ENCODE results near the gene STX19. TPM values are rescaled to one million over a fixed set of nuclear protein-coding genes. Genes with fewer than 3 reads are reported as not detected.
"Not testable (repeated sequence)": the region's sequence is repeated elsewhere in the genome, so short reads cannot be mapped to it uniquely, and the experiment has no call there.

The STX19 gene
- total and polyA plus RNA-seq, 2 donors (not counting 1 experiment from before 2014, with no cell fraction given), result not detected

DNA sequence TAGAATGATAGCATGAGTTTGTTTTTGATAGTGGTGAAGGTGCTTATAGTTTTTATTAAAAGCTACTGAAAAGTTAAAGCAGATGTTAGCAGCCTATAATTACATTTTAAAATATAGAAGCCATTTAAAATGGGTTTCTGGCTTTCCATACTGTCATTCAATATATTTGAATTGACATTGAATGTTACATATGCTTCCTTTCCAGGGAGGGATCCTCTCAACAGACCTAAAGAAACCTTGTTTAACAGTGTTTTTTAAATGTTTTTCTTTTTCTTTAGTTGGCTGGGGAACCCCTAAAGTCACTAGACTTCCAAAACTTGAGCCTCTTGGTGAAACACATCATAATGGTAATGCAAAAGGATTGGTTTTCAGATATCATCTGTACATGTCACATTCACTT is 22.1 kb upstream of the STX19 start:
- Histone ChIP-seq H3K9ac (ENCODE audit: insufficient read depth, low read length) (no peak overlapping the region), H3K9me3 (ENCODE audit: control insufficient read depth, insufficient read depth, low read depth, low read length) (no peaks in the 10 kb centered on the region), H3K36me3 (ENCODE audit: control insufficient read depth, insufficient read depth, low read length) (no peaks in the 10 kb centered on the region), H4K20me1 (ENCODE audit: control insufficient read depth, extremely low read depth, insufficient read depth, low read length) (no peaks in the 10 kb centered on the region), H3K4me2 (ENCODE audit: extremely low read depth, insufficient read depth, low read length) (no peak overlapping the region), H3K27me3 (ENCODE audit: control insufficient read depth, insufficient read depth, low read length) (no peaks in the 10 kb centered on the region), H2AFZ (ENCODE audit: low read length) (no peak overlapping the region), H3K4me1 (ENCODE audit: control insufficient read depth, extremely low read depth, insufficient read depth, low read length) (no peaks in the 10 kb centered on the region), H3K79me2 (ENCODE audit: control insufficient read depth, insufficient read depth, low read length) (no peaks in the 10 kb centered on the region), H3K4me3 (replicated peaks in 1 of 4; ENCODE audit: control extremely low read depth in 1 of 4, insufficient read depth in 1 of 4, low read depth in 3 of 4, low read length in 4 of 4) (no peak overlapping the region), H3K27ac (ENCODE audit: insufficient read depth, low read length) (no peak overlapping the region)
- no peak for TF ChIP-seq EZH2 (IDR thresholded peaks at IDR 0.05; ENCODE audit: low read length, missing control alignments)
- TF ChIP-seq, protein P1, sequence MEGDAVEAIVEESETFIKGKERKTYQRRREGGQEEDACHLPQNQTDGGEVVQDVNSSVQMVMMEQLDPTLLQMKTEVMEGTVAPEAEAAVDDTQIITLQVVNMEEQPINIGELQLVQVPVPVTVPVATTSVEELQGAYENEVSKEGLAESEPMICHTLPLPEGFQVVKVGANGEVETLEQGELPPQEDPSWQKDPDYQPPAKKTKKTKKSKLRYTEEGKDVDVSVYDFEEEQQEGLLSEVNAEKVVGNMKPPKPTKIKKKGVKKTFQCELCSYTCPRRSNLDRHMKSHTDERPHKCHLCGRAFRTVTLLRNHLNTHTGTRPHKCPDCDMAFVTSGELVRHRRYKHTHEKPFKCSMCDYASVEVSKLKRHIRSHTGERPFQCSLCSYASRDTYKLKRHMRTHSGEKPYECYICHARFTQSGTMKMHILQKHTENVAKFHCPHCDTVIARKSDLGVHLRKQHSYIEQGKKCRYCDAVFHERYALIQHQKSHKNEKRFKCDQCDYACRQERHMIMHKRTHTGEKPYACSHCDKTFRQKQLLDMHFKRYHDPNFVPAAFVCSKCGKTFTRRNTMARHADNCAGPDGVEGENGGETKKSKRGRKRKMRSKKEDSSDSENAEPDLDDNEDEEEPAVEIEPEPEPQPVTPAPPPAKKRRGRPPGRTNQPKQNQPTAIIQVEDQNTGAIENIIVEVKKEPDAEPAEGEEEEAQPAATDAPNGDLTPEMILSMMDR (conservative IDR thresholded peaks at IDR 0.05 in 1 of 2, IDR thresholded peaks at IDR 0.05 in 1 of 2; ENCODE audit: low read depth in 1 of 2, low read length in 2 of 2), result no peak
- DNase-seq (ENCODE audit: low read depth in 2 of 2), result no peak

DNA sequence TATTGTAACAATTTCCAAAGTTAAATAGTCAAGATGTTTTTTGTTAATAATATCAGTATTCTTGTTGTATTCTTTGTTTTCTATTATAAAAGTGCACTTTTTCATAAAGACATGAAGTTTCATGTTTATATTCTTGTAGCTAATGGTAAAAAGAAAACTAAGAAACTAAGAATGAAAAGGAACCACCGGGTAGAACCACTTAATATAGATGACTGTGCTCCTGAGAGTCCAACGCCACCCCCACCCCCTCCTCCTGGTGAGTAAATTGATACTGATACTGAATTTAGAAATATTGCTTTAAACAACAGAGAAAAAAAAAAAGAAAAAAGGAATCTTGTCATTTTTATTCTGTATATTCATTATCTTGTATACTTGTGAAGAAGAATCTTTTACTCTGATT is 20.9 kb upstream of the STX19 start:
- no peaks in the 10 kb centered on the region for H3K9me3 ChIP-seq (ENCODE audit: control insufficient read depth, insufficient read depth, low read depth, low read length)
- H3K27me3 ChIP-seq (ENCODE audit: control insufficient read depth, insufficient read depth, low read length), result no peaks in the 10 kb centered on the region
- H3K4me3 ChIP-seq (replicated peaks in 1 of 4; ENCODE audit: control extremely low read depth in 1 of 4, insufficient read depth in 1 of 4, low read depth in 3 of 4, low read length in 4 of 4), result no peak overlapping the region
- H3K36me3 ChIP-seq (ENCODE audit: control insufficient read depth, insufficient read depth, low read length), result no peaks in the 10 kb centered on the region
- no peaks in the 10 kb centered on the region for H3K79me2 ChIP-seq (ENCODE audit: control insufficient read depth, insufficient read depth, low read length)
- no peak for DNase-seq (ENCODE audit: low read depth in 2 of 2)
- no peaks in the 10 kb centered on the region for H4K20me1 ChIP-seq (ENCODE audit: control insufficient read depth, extremely low read depth, insufficient read depth, low read length)
- no peak overlapping the region for H3K27ac ChIP-seq (ENCODE audit: insufficient read depth, low read length)
- no peak overlapping the region for H3K4me2 ChIP-seq (ENCODE audit: extremely low read depth, insufficient read depth, low read length)
- H3K4me1 ChIP-seq (ENCODE audit: control insufficient read depth, extremely low read depth, insufficient read depth, low read length), result no peaks in the 10 kb centered on the region
- TF ChIP-seq EZH2 (IDR thresholded peaks at IDR 0.05; ENCODE audit: low read length, missing control alignments), result no peak
- TF ChIP-seq, protein P1 (conservative IDR thresholded peaks at IDR 0.05 in 1 of 2, IDR thresholded peaks at IDR 0.05 in 1 of 2; ENCODE audit: low read depth in 1 of 2, low read length in 2 of 2), result no peak
- no peak overlapping the region for H2AFZ ChIP-seq (ENCODE audit: low read length)
- H3K9ac ChIP-seq (ENCODE audit: insufficient read depth, low read length), result no peak overlapping the region

DNA sequence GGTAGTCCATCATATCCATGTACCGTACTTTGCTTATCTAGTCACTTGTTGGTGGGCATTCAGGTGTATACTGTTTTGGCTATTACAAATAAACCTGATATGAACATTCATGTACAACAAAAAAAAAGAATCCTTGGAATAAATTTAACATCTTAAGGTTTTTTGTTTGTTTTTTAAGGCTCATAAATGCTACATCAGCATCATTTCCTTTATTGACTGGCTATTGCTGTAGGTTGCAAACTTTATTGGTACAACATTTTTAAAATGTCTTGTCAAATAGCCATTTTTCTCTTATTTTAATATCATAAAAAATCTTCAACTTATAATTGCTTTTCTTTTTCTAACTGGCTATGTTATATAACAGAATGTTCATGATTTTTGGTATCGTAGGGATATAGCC is 18.1 kb upstream of the STX19 start:
- no peaks in the 10 kb centered on the region for H3K27me3 ChIP-seq (ENCODE audit: control insufficient read depth, insufficient read depth, low read length)
- no peaks in the 10 kb centered on the region for H3K36me3 ChIP-seq (ENCODE audit: control insufficient read depth, insufficient read depth, low read length)
- H3K9ac ChIP-seq (ENCODE audit: insufficient read depth, low read length), result no peak overlapping the region
- DNase-seq (ENCODE audit: low read depth in 2 of 2), result no peak
- no peaks in the 10 kb centered on the region for H4K20me1 ChIP-seq (ENCODE audit: control insufficient read depth, extremely low read depth, insufficient read depth, low read length)
- H2AFZ ChIP-seq (ENCODE audit: low read length), result no peak overlapping the region
- H3K4me3 ChIP-seq (replicated peaks in 1 of 4; ENCODE audit: control extremely low read depth in 1 of 4, insufficient read depth in 1 of 4, low read depth in 3 of 4, low read length in 4 of 4), result no peak overlapping the region
- H3K79me2 ChIP-seq (ENCODE audit: control insufficient read depth, insufficient read depth, low read length), result no peaks in the 10 kb centered on the region
- H3K27ac ChIP-seq (ENCODE audit: insufficient read depth, low read length), result no peak overlapping the region
- H3K4me2 ChIP-seq (ENCODE audit: extremely low read depth, insufficient read depth, low read length), result no peak overlapping the region
- TF ChIP-seq EZH2 (IDR thresholded peaks at IDR 0.05; ENCODE audit: low read length, missing control alignments), result no peak
- TF ChIP-seq, protein P1 (conservative IDR thresholded peaks at IDR 0.05 in 1 of 2, IDR thresholded peaks at IDR 0.05 in 1 of 2; ENCODE audit: low read depth in 1 of 2, low read length in 2 of 2), result no peak
- H3K4me1 ChIP-seq (ENCODE audit: control insufficient read depth, extremely low read depth, insufficient read depth, low read length), result no peaks in the 10 kb centered on the region
- no peaks in the 10 kb centered on the region for H3K9me3 ChIP-seq (ENCODE audit: control insufficient read depth, insufficient read depth, low read depth, low read length)

DNA sequence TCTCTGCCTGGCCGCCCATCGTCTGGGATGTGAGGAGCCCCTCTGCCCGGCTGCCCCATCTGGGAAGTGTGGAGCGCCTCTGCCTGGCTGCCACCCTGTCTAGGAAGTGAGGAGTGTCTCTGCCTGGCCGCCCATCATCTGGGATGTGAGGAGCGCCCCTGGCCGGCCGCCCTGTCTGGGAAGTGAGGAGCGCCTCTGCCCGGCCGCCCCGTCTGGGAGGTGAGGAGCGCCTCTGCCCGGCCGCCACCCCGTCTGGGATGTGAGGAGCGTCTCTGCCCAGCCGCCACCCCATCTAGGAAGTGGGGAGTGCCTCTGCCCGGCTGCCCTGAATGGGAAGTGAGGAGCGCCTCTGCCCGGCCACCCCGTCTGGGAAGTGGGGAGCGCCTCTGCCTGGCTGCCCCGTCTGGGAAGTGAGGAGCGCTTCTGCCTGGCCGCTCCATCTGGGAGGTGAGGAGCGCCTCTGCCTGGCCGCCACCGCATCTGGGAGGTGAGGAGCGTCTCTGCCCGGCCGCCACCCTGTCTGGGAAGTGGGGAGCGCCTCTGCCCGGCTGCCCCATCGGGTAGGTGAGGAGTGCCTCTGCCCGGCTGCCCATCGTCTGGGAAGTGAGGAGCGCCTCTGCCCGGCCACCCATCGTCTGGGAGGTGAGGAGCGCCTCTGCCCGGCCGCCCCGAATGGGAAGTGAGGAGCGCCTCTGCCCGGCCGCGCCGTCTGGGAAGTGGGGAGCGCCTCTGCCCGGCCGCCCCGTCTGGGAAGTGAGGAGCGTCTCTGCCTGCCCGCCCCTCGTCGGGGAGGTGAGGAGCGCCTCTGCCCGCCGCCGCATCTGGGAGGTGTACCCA is 15.9 kb upstream of the STX19 start:
- H3K4me3 ChIP-seq (replicated peaks in 1 of 4; ENCODE audit: control extremely low read depth in 1 of 4, insufficient read depth in 1 of 4, low read depth in 3 of 4, low read length in 4 of 4); H3K36me3 ChIP-seq (ENCODE audit: control insufficient read depth, insufficient read depth, low read length); H3K79me2 ChIP-seq (ENCODE audit: control insufficient read depth, insufficient read depth, low read length); H3K4me1 ChIP-seq (ENCODE audit: control insufficient read depth, extremely low read depth, insufficient read depth, low read length); H2AFZ ChIP-seq (ENCODE audit: low read length); H3K27me3 ChIP-seq (ENCODE audit: control insufficient read depth, insufficient read depth, low read length); H3K9me3 ChIP-seq (ENCODE audit: control insufficient read depth, insufficient read depth, low read depth, low read length); H3K9ac ChIP-seq (ENCODE audit: insufficient read depth, low read length); H3K27ac ChIP-seq (ENCODE audit: insufficient read depth, low read length); H3K4me2 ChIP-seq (ENCODE audit: extremely low read depth, insufficient read depth, low read length); DNase-seq (ENCODE audit: low read depth in 2 of 2); H4K20me1 ChIP-seq (ENCODE audit: control insufficient read depth, extremely low read depth, insufficient read depth, low read length): not testable (repeated sequence)

Measured in fibroblast of lung (primary cell).